Muscle of arm (tissue), 12 donors: ENCODE data around the gene NCBP3. TPM values are rescaled to one million over a fixed set of nuclear protein-coding genes. Genes with fewer than 3 reads are reported as not detected.

Experiments
- DNase-seq: peaks from one replicate; pipeline ENCODE4 v3.0.0-alpha.2; 2013
- polyA plus RNA-seq, 12 donors: library from polyadenylated mRNA; unstranded; fragments of 120-200 nt; gene quantifications; one replicate each; pipeline ENCODE4 v1.2.1, GENCODE V29; 2013; ENCODE audit not compliant: insufficient read length in 12 of 12

The NCBP3 gene
- polyA plus RNA-seq, 12 donors, result 41.3 to 88.1 (median 62.2) TPM; not detected in 1

DNA sequence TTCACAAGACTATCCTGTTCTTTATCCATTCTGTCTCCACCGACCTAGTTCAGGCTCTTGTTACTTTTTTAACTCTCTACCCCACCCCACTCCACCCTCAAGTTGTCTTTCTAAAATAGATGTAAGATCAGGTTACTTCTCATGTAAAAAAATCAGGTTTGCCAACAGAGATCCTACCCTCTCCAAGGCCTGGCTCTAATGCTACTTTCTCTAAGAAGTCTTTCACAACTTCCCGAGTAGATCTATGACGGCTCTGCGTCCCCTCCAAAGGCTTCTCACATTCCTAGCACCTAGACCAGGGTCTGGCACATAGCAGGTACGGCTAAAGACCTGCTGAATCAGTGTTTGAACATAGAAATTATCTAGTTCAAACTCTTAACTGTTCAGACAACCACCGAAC lies 30.9 kb downstream of the NCBP3 start:
- no peak for DNase-seq

DNA sequence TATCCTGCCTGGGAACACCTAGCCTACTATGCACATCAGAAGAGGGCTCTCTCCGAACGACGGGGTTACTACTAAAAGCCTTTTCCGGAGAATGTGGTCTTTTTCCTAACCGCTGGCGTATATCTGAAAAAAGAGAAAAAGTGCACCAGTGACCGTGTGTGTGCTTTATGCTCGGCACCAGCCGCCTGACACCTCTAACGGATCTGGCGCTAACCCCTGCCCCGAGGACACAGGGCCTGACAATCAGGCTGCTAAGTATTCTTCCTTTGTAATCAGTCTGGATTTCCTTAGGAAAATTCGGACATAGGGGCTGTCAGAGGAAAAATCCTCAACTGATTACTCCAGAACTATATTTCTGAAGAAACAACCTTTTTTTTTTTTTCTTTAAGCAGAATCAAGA lies 31.7 kb downstream of the NCBP3 start:
- no peak for DNase-seq

DNA sequence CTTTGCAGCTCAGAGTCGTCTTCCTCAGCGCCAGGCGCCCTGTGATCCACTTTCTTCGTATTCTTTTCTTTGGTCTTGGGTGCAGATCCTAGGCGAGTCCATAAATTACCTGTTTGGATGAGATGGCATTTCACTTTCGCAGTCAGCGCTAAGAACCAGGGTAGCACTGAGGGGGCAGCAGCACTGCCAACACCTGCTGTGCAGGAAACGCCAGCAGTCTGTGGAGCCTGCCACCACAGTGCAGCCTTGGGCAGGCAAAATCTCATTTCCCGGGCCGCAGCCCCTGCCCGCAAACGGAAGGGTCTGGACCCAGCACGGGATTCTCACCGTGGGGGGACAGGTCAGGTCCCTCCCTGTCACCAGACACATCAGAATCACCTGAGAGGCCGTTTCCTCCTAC lies 32.9 kb downstream of the NCBP3 start:
- DNase-seq, result no peak

DNA sequence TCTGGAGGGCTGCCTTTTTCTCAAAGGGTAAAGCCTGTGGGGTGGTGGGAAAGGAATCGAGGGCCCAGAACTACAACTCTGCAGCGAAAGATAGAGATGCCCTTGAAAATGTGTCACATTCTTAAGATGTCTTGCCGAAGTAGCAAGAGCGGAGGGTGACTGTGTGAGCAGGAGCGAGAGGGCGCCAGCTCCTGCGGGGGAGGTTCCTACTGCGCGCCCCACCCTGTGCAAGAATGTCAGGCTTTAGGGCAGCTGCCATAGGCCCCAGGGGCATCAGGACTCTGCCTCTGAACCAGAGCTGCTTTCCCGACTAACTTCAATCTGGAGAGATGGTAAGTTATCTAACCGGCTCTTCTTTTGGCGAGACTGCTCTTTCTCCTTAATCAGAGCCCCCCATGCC lies 33.3 kb downstream of the NCBP3 start:
- DNase-seq, result no peak

DNA sequence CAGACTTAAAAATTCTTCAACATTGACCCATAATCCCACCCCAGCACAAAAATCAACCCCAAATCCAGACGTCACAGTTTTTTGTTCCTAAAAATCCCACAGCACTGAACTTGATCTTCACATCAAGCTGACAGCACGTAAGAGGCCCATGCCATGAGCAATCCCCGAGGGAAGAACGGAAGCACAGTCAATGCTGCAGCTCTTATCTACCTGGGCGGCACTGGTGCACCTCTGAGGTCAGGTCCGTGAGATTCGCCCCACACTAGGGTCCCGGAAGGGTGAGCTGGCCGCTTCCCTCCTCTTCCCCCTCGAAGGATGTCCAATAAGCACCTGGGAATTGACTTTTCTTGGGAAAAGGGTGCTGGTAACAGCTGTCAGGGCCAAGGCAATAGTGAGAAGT lies 33.8 kb downstream of the NCBP3 start:
- no peak for DNase-seq

DNA sequence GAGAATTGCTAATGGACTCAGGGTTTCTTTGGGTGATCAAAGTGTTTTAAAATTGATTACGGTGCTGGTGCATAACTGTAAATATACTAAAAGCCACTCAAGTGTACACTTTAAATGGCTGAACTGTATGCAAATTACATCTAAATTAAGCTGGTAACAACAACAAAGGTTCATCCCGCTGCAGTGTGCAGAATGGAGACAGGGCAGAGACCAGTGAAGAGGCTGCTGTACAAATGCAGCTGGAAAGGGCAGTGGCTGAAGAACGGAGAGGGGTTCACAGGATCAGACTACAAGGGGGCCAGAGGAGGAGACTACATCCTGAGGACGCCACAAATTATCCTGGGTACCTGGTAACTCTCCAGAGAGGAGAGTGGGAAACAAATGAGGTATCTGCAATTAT lies 36.0 kb downstream of the NCBP3 start:
- DNase-seq, result no peak

DNA sequence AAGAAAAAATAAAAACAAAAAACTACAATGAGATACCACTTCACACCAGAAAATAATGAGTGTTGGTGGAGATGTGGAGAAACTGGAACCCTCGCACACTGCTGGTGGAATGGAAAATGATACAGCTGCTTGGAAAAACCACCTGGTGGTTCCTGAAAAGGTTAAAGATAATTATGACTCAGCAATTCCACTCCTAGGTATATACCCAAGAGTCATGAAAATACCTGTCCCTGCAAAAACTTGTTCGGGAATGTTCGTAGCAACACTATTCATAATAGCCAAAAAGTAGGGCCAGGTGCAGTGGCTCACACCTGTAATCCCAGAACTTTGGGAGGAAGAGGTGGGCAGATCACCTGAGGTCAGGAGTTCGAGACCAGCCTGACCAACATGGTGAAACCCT lies 36.9 kb downstream of the NCBP3 start:
- DNase-seq, result no peak

DNA sequence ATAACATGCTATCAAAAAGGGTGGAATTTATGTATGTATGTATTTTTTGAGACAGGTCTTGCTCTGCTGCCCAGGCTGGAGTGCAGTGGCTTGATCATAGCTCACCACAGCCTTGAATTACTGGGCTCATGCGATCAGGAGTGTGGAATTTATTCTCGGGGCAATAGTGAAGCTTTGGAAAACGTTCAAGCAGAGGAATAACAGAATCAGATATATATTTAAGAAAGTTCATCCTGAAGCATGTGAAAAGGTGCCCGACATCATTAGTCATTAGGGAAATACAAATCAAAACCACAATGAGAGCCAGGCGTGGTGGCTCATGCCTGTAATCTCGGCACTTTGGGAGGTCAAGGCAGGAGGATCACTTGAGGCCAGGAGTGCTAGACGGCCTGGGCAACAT lies 37.3 kb downstream of the NCBP3 start:
- no peak for DNase-seq

DNA sequence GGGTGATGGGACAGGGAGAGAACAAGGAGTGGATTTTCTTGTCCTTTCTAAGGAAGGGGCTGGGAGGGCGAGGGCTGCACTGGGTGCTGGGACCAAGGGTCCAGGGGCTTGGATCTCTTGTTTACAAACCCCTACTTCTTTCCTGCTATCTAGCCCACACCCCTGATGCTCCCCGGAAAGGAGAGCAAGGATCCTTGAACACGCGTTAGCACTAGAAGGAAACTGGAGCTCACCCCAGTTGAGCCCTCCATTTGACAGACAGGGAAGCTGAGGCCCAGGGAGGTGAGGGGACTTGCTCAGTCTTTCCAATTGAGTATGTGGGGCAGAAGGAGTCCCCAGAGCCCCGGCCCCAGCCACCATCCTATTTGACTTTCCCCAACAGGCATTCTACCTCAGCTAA lies 40.5 kb downstream of the NCBP3 start:
- DNase-seq, result no peak

DNA sequence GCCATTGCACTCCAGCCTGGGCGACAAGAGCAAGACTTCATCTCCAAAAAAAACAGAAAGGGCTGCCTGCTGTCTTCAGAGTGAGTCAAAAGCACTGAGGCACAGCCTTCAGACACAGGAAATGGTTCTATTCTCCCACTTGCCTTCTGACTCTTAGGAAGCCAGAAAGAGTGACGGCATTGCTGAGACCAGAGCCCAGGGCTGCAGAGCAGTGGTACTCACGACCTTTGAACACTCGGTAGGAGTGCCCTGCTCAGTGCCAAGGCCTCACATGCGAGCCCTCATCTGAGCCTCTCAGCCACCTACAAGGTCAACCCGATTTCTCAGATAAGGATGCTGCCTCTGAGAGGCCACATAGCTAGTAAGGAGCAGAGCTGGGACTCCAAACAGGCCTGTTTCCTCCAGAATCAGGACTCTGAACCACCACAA lies 41.5 kb downstream of the NCBP3 start:
- no peak for DNase-seq

DNA sequence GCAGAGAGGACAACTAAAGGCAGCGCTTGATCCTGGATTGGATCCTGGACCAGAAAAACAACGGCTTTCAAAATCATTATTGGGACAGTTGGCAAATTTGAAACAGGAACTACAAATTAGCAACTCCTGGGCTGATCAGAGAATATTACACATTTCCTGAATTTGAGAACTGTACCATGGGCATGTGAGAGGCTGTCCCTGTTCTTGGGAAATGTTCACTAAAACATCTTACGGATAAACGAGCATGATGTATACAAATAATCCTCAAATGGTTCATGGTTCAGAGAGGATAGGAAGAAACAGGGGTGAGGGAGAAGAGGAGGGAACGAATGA lies 42.8 kb downstream of the NCBP3 start:
- DNase-seq, result no peak

DNA sequence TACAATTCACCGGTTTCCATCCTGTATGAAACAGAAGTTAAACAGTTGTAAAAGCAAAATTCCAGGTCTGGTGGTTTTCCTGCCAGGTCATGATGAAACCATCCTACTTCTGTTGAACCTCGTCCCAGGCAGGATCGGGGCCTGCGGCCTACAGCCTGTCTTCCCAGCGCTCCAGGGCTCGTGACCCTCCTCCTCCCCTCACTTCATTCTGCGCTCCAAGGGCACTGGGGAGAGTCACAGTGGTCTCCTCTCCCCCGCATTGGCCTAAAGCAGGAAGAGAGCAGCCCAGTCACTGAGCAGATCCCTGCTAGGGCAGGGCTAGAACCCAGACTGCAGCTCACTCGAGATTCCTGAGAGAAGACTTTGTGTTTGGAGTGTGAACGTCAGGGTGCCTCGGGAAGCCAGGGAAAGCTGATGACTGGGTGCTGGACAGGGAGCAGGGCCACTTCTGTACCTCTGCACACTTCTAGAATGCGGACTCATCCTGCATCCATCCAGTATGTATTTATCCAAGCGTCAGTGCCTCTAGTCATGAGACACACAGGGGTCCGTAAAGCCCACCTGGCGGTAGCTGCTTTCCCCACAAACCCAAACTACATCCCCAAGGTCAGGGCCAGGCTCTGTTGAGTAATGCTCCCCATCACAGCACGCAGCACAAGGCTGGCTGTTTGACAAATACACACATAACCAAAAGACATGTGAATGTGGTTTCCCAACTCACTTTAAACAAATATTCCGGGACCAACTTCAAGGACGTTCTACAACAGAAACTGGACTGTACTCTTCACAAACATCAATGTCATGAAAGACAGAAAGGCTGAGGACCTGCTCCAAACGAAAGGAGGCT lies 43.4 kb downstream of the NCBP3 start:
- DNase-seq, result peak; percentile 38

DNA sequence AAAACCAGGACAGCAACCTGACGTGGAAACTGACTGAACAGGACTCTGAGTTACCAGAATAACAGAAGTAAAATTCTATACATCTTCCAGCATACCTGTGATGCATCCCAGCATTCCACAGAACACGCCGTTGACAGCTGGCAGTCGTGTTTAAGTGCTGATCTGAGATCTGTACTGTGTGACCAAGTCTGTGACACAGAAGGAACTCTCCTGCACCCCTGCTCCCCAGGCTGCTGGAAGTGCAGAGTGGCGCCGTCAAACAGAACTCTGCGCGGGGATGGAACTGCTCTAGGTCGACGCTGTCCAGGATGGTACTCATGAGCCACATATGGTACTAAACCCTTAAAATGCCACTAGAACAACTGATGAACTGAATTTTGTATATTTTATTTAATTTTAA lies 44.3 kb downstream of the NCBP3 start:
- DNase-seq, result no peak

DNA sequence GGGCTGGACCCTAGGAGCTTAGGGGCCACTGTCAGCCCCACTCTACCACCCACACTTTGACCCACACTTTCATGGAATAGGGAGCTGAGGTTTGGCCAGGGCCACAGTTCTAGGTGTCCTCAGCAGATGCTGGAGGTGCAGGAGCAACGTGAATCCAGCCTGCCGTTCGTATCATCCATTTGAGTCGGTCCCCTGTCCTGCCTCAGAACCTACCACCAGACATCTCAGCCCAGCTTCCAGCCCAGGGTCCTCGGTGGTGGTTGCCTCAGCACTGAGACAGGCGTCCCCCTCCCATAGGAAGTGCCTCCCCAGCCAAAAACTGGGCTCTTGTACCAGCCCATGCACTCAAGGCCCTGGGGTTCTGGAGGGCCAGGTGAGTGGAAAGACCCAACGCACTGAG lies 44.7 kb downstream of the NCBP3 start:
- no peak for DNase-seq

DNA sequence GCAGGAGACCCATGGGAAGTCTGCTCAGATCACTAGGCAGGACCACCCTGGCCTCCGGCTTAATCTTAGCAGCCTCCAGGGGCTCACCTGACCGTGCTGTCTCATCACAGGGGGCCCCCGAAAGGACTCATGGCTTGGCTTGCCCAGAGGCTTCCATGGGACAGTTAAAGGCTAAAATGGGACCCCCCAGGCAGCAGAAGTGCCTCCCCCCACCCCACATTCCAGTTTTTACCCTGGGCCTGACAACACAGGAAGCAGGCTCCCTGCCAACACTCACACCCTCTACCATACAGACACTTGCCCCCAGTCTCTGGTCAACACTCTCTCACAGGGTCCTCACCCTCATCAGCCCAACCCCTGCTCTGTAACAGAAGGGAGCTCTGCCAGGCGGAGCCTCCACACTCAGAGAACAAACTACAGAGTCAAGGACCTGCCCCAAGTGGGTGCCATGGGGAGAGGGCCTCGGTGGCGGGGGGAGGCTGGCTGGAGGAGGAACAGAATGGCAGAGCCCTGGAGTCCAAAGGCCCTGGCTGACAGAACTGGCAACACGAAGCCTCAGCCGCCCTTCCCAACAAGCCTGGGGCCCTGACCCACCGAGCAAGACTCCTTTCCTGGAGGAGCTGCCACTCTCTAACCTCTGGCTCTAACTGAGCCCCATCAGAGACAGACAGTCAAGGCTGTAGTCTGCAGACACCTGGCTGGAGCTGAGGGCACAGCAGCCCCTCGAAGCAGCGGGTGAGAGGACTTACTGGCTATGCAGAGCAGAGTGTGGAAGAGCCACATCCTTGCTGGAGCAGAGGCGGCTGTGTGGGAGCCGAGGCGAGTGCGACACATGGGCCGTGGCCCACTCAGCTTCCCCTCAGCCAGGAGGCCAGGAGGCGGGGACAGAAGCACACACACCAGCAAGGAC lies 45.4 kb downstream of the NCBP3 start, which contains the start of gene ITGAE:
ITGAE (minus strand) TSS at position 827 of the 910 bp plus-strand sequence; CDS start at position 783, 44 bp downstream.
- no peak for DNase-seq

DNA sequence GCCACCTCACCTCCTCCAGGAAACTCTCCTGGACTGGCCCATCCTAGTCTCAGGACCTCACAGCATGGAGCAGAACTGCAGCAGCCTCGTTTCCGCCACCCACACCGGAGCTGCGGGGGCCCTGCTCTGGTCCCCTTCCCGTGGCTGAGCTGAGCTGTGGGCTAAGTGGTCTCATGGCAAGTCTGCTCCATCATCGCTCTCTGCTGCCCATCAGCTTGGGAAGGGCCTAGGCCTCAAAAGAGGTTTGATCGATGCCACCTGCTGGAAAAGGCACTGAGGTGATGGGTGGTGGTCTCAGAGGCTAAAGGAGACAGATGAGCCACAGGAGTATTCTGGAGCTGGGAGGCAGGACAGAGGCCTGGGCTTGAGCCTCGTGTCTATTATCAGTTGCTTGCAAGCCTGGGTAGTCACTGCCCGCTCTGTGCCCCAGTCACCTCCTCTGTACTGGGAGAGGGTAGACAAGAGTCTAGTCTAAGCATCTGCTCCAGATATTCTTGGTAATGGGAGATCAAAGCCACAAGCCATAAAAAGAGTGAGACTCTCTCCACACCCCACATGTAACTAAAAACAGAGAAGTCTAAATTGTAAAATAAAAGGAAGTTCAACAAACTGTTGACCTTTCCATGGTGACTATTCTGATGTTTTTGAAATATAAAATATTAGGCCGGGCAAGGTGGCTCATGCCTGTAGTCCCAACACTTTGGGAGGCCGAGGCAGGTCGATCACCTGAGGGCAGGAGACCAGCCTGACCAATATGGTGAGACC lies 46.7 kb downstream of the NCBP3 start:
- DNase-seq, result no peak

DNA sequence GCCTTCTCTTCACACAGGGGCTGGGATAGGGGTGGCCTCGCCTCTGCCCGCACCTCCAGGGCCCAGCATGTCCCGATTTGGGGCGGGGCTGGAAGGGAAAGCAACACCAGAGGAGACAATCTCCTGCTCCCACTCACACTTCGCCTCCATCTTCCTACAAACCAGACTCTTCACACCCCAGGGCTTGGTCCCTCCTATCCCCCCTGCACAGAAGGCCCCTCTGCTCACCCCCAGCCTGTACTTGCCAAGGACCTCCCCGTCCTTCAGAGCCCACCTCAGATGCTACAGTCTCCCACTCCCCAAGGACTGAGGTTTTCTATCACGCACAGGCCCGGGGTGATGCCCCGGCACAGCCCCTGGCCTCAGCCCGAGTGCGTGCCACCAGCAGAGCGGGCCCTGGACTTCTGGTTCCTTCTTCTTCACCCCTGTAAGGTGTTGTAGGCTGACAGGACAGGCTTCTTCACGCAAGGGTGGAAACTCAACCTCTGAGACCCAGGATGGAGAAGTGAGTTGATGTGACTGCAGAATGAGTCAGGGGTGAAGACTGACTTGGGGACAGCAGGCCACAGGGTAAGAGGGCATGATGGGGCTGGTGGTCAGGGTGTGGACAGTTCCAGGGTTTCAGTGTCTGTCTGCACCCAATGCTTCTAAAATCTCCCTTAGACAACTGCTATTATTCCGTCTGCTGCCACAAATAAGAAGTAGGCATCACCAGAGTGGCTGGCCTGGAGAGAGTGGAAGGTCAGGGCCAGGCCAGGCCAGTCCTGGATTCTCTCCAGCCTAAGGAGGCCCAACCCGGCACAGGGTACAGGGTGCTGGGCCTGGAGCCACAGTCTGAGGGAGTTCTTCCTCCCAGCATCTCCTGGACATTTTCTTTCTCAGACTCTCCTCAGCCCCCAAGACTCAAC lies 47.5 kb downstream of the NCBP3 start:
- no peak for DNase-seq

DNA sequence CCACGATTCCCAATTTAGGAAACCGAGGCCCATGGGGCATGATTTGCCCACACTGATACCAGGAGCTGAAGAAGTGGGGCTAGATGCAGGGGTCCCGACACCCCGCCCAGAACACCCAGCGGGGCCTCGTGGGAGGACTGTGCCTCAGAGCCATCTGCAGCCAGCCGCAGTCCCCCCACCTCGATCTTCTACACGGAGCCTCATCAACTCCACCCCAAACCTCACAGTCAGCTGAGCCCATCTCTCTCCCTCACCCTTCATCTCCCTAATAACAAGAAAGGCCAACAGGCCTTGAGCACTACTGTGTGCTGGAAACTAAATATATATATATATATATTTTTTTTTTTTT lies 49.2 kb downstream of the NCBP3 start:
- no peak for DNase-seq

DNA sequence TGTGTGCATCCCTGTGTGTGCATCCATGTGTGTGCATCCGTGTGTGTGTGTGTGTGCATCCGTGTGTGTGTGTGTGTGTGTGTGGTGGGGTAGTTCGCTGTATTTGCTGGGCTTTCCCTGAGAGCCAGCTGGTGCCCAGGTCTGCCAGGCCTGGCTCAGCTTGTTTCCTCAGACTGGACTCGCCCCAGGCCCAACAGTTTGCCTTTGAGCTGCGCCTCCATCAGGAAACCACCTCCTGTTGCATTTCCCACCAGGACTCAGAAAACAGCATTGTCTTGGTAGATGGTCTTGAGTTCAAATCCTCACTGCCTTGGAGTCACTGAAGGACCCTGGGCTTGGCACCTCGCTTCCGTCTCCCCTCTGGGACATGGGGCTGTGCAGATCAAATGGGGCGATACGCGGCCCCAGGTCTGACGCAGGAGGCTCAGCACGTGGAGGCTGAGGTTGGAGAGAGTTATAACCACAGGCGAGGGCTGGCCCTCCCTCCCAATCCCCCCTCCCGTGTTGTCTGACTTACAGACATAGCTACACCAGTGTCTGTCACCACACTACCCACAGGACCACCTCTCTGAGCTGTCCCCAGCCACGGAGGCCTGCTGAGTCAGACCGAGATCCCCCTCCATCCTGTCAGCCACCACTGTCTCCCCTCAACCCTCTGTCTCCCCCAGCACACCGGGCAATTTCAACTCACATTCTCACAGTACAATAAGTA lies 49.8 kb downstream of the NCBP3 start:
- DNase-seq, result no peak

DNA sequence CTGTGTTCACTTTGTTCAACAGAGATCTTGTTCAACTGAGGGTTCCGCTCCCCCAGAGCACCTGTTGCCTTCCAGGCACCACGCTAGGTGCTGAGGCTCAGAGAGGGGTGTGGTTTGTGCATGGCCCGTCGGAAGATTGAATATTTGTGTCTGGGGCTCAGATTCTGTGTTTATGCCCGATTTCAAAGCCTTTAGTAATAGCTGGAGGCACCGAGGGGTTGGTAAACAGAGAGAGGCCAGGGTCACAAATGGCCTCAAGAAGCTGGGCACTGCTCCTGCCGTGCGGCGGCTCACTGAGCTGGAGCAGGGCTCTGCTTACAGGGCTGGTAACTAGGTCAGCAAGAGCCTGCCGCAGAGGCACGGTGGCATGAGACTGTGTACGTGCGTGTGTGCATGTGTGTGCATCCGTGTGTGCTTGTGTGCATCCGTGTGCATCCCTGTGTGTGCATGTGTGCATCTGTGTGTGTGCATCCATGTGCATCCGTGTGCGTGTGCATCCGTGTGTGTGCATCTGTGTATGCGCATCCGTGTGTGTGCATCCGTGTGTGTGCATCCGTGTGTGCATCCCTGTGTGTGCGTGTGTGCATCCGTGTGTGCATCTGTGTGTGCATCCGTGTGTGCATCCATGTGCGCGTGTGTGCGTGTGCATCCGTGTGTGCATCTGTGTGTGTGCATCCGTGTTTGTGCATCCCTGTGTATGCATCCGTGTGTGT lies 50.5 kb downstream of the NCBP3 start:
- DNase-seq, result no peak
